ENCODE results near the gene ARHGAP33.

The ARHGAP33 gene

DNA sequence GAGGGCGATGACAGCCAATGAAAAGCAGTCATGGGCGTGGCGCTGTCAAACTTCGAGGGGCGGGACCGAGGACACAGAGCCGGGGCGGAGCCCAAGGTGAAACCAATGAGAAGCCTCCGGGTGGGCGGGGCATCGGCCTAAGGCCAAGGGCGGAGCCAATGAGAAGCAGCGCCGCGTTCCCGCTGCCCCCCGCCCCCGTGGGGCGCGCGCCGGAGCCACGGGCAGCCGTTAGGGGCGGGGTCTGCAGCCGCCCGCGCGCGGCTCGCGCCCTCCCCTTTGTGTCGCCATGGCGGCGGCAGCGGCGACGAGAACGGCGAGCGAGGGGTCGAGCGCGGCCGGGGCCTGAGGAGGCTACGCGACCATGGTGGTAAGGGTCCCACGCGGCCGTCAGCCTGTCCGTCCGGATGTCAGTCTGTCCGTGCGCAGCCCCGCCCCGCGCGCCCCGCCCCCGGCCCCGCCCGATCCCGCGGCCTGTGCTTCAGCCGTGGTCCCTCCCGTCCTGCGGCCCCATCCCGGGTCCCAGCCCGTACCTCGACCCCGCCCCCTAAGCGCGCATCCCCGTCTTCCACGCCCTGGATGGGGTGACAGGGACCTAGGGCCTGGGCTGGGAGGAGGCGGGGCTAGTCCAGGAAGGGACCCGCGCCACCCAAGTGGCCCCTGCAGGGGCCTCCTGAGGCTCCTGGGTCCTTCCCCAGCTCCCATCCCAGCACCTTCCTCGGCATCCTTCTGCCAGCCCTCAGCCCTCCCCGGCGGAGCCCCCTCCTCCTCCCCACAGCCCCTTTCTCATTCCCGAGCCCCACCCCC, at the start of gene ARHGAP33:
Gene ARHGAP33 (plus strand): TSS at position 267 of the 804 bp plus-strand sequence. CDS start 95 bp downstream, at position 362.
- peak; percentile 96 for DNase-seq

DNA sequence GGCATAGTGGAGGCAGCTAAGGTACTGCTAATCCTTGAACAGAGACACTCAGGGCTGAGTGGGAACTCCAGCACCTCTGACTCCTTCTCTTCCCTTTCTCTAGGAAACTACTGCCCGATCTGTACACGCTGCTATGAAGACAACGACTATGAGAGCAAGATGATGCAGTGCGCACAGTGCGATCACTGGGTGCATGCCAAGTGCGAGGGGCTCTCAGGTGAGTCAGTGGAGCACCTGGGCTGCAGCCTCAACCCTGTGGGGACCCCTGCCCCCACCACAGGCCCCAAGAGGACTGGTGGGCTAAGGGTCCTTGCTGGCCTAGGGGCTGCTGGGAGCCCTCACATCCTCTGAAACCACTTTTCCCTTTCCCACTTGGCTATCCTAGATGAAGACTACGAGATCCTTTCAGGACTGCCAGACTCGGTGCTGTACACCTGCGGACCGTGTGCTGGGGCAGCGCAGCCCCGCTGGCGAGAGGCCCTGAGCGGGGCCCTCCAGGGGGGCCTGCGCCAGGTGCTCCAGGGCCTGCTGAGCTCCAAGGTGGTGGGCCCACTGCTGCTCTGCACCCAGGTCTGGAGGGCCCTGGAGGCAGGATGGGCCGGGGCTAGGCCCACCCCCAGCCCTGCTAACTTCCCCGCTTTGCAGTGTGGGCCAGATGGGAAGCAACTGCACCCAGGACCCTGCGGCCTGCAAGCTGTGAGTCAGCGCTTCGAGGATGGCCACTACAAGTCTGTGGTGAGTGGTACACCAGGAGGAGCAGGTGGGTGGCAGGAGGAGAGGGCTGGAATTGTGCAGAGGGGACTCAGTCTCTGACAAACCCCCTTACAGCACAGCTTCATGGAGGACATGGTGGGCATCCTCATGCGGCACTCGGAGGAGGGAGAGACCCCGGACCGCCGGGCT, 48.1 kb upstream of the ARHGAP33 start:
- no peak for DNase-seq

DNA sequence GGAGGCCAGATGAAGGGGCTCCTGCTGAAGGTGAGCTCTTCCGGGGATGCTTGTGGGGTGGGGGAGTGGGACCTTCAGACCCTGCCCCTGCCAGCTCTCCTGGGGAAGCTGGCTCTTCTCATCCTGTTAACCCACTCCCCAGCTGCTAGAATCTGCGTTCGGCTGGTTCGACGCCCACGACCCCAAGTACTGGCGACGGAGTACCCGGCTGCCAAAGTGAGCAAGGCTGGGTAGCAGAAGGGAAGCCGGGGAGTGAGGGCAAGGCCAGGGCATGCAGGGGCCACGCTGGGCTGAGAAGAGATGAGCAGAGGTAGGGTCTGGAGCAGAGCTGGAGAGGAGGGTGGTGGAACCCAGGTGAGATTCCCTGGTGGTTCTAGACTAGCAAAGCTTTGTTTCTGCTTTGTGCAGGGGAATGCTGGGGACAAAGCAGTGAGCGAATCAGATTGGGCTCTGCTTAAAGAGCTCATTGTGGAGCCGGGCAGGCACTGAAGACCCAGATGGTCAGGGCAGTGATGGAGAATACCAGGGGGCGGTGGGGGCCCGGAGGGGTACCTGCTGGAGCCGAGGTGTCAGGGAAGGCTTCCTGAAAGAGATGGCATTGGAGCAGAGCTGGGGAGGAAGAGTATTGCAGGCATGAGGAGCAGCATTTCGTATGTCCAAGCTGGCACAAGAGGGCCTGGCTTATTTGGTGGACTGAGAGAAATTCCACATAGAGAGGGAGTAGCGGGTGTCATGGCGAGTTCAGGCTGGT, 47.2 kb upstream of the ARHGAP33 start:
- DNase-seq: no peak

DNA sequence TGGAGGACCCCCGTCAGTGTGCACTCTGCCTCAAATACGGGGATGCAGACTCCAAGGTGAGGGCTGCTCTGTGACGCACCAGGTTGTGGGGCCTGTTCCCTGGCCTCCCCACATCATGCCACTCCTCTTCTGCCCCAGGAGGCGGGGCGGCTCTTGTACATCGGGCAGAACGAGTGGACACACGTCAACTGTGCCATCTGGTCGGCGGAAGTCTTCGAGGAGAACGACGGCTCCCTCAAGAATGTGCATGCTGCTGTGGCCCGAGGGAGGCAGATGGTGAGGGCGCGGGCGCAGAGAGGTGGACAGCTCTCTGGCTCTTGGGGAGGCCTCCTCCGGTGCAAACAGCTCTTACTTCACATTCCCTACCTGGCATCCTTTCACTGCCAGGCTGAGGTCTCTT, 46.3 kb upstream of the ARHGAP33 start:
- DNase-seq: no peak

GRCh38 chr19:35729763-35730162, 45.6 kb upstream of the ARHGAP33 start:
- DNase-seq: no peak

GRCh38 chr19:35730326-35730725, 45.0 kb upstream of the ARHGAP33 start:
- DNase-seq: no peak

DNA sequence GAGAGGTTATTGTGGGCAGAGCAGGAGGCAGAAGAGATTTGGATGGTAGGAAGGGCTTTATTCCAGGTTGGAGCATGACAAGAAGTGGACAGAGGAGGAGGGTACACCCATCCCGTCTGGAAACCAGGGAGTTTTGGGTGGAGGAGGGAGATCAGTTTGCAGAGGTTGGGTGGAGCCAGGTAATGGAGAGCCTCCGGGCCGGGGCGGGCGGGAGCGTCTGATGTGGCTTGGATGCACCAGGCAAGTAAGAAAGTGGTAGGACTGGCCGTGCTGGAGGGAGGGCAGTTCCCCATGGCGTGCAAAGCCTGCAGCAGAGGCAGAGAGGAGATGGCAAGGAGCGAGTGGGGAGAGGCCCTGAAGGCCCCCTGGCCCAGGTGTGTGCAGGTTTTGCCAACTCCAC, 44.0 kb upstream of the ARHGAP33 start:
- DNase-seq: no peak

- DNase-seq: no peak
These were observed 43.5 kb upstream of the ARHGAP33 start for GRCh38 chr19:35731779-35732405.

GRCh38 chr19:35732540-35733179, 42.7 kb upstream of the ARHGAP33 start:
- no peak for DNase-seq

GRCh38 chr19:35733180-35734125, 41.9 kb upstream of the ARHGAP33 start:
- DNase-seq: no peak

DNA sequence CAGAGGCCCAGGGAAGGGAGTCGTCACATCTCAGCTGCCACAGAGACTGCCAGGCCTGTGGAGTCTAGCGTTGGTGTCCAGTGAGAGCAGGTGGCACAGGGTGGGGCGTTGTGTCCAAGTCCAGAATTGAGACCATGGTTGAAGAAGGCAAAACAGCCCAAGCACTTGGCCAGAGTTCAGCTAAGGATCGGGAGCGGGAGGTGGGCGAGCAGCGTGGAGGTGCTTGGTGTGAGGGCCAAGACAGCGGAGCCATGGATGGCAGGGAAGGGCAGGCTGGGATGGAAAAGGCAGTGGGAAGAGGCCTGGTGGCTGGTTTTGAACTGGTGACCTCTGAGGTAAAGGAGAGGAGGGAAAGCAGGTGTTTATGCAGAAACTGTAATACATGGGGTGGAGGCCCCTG, 41.1 kb upstream of the ARHGAP33 start:
- DNase-seq: no peak

GRCh38 chr19:35734889-35735288, 40.5 kb upstream of the ARHGAP33 start:
- DNase-seq: no peak

DNA sequence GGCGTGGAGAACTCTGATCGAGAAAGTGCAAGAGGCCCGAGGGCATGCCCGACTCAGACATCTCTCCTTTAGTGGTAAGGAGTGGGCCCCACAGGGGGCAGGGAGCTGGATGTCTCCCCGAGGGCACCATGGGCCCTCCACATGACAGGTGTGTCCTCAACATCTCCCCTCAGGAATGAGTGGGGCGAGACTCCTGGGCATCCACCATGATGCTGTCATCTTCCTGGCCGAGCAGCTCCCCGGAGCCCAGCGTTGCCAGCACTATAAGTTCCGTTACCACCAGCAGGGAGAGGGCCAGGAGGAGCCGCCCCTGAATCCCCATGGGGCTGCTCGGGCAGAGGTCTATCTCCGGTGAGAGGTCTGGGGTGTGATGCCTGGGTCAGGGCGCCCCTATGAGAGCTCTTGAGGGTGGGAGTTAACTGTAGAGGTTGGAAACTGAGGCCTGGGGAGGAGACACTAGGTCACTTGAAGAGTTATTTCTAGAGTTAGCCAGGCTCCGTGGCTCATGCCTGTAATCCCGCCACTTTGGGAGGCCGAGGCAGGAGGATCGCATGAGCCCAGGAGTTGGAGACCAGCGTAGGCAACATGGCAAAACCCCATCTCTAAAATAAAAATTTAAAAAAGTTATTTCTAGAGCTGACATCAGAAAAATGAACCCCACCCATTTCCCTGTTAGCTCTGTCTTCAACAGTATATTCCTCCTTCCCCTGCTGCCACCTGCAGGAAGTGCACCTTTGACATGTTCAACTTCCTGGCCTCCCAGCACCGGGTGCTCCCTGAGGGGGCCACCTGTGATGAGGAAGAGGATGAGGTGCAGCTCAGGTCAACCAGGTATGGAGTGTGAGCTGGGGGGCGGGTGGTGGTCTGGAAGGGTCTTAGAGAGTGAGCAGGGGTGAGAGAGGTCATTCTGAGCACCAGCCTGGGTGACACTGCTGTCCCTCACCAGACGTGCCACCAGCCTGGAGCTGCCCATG, 38.2 kb upstream of the ARHGAP33 start:
- DNase-seq: no peak

DNA sequence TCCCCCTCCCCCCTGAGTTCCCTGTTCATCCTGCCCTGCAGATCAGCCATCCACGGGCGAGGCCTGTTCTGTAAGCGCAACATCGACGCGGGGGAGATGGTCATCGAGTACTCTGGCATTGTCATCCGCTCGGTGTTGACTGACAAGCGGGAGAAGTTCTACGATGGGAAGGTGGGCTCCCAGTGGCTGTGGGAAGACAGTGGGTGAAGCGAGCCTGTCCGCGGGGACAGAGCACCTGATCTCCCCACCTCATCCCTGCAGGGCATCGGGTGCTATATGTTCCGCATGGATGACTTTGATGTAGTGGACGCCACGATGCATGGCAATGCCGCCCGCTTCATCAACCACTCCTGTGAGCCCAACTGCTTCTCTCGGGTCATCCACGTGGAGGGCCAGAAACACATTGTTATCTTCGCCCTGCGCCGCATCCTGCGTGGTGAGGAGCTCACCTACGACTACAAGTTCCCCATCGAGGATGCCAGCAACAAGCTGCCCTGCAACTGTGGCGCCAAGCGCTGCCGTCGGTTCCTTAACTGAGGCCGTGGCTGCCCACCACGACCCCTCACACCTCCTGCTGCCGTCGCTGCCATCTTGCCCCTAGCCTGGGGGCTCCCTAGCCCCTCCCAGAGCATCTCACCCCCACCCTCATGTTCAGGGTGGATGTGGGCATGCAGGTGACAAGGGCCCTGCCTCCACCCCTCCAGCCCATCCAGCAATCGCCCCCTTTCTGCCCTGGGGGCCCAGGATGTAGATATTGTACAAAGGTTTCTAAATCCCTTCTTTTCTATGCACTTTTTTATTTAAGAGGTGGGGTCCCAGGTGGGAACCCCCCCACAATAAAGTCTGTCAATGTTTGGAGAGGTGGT, 37.1 kb upstream of the ARHGAP33 start:
- no peak for DNase-seq

- DNase-seq: no peak
These were observed 36.5 kb upstream of the ARHGAP33 start for GRCh38 chr19:35738887-35739229.

GRCh38 chr19:35739275-35740107, 35.9 kb upstream of the ARHGAP33 start:
- DNase-seq: no peak

DNA sequence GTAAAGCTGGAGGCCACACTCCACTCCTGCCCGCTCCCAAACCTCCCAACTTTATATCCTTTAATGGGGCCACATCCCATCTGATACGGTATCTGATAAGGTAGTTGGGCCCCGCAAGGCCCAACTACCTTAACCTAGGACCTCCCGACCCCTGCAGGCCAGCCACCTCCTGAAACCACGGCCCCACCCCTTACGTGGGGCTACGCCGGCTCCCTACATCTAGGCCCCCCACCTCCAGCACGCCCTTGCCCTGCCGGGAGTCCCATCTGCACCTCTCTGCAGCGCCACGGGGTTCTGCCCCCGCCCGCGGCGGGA, 35.3 kb upstream of the ARHGAP33 start:
- no peak for DNase-seq

Data from 8988T (cell line).